Omental fat pad (tissue), 4 donors: ENCODE measurements around the gene DIP2B. TPM values are rescaled to one million over a fixed set of nuclear protein-coding genes. Genes with fewer than 3 reads are reported as not detected.

Source experiments
- ATAC-seq: fragments of 150-250 bp; one replicate; pipeline ENCODE4 v1.9.1; 2016; ENCODE audit warnings: mild to moderate bottlenecking, moderate library complexity; ENCODE audit not compliant: low FRiP score
- DNase-seq: peaks from one replicate; pipeline ENCODE4 v3.0.0-alpha.2; 2019; ENCODE audit warnings: low spot score
- CTCF ChIP-seq, 3 donors: fragments of 450-650 bp; IDR thresholded peaks; one replicate each; pipeline ENCODE4 v1.5.1; 2016 to 2017; ENCODE audit warnings: antibody characterized with exemption in 3 of 3, mild to moderate bottlenecking in 3 of 3, moderate library complexity in 2 of 3
- total RNA-seq, 4 donors: library from RNA; depleted of rRNA; stranded (reverse); fragments of >200 nt; gene quantifications; one replicate each; pipeline ENCODE4 v1.1.0, GENCODE V29; 2016

Gene DIP2B
- total RNA-seq, 4 donors from 2014 or later = 21.1 to 35.2 (median 24.4) TPM

GRCh38 chr12:50528800-50529199, 24.0 kb downstream of the DIP2B start:
- TF ChIP-seq CTCF (IDR thresholded peaks at IDR 0.05) = no peak
- ATAC-seq = no peak
- no peak for DNase-seq

GRCh38 chr12:50529345-50529744, 24.6 kb downstream of the DIP2B start:
- ATAC-seq (no peak), DNase-seq (no peak)
- no peak for TF ChIP-seq CTCF (IDR thresholded peaks at IDR 0.05)

GRCh38 chr12:50530532-50530931, 25.7 kb downstream of the DIP2B start:
- no peak for TF ChIP-seq CTCF (IDR thresholded peaks at IDR 0.05)
- ATAC-seq (no peak), DNase-seq (no peak)

GRCh38 chr12:50533203-50533584, 28.4 kb downstream of the DIP2B start:
- TF ChIP-seq CTCF (IDR thresholded peaks at IDR 0.05) = no peak
- DNase-seq = no peak
- no peak for ATAC-seq

GRCh38 chr12:50533971-50534370, 29.2 kb downstream of the DIP2B start:
- no peak for ATAC-seq

GRCh38 chr12:50536831-50537537, 32.2 kb downstream of the DIP2B start:
- ATAC-seq (no peak), DNase-seq (no peak)
- TF ChIP-seq CTCF (IDR thresholded peaks at IDR 0.05) = no peak

More at GRCh38 chr12:50533971-50534370, 29.2 kb downstream of the DIP2B start:
- no peak for TF ChIP-seq CTCF (IDR thresholded peaks at IDR 0.05)
- DNase-seq = no peak

- DNase-seq = no peak
- ATAC-seq = peak; percentile 85
- TF ChIP-seq CTCF (IDR thresholded peaks at IDR 0.05) = no peak
Measured at GRCh38 chr12:50537538-50537919, 32.7 kb downstream of the DIP2B start.
